Loucy (cell line): ENCODE measurements around the gene OR51B6.
"Not testable (repeated sequence)": the region's sequence is repeated elsewhere in the genome, so short reads cannot be mapped to it uniquely, and the experiment has no call there.

ENCODE experiments used
- H2AFZ ChIP-seq: fragments of 200-600 bp; sonication (generic); 2 replicates; pipeline ENCODE4 v1.6.0; 2016; ENCODE audit warnings: antibody characterized with exemption, mild to moderate bottlenecking, low read length, moderate library complexity
- H3F3A ChIP-seq: fragments of 200-600 bp; 2 replicates; pipeline ENCODE4 v1.6.0; 2016; ENCODE audit warnings: antibody characterized with exemption, low read depth, mild to moderate bottlenecking
- H3K27me3 ChIP-seq: fragments of 200-600 bp; sonication (generic); 2 replicates; pipeline ENCODE4 v1.6.1; 2014; ENCODE audit warnings: low read length, mild to moderate bottlenecking; ENCODE audit not compliant: insufficient read depth, poor library complexity, severe bottlenecking
- H3K36me3 ChIP-seq: fragments of 200-600 bp; sonication (generic); 2 replicates; pipeline ENCODE4 v1.6.1; 2016; ENCODE audit warnings: low read length; ENCODE audit not compliant: insufficient read depth
- H3K4me1 ChIP-seq: fragments of 200-600 bp; sonication (generic); 2 replicates; pipeline ENCODE4 v1.5.1; 2014; ENCODE audit warnings: low read length, mild to moderate bottlenecking; ENCODE audit not compliant: insufficient read depth, poor library complexity, severe bottlenecking
- H3K4me2 ChIP-seq: fragments of 200-600 bp; sonication (generic); 2 replicates; pipeline ENCODE4 v1.6.0; 2014; ENCODE audit warnings: antibody characterized with exemption, low read length, low read depth, mild to moderate bottlenecking; ENCODE audit not compliant: poor library complexity, severe bottlenecking
- H3K4me3 ChIP-seq: fragments of 200-600 bp; sonication (generic); 2 replicates; pipeline ENCODE4 v1.5.1; 2014; ENCODE audit warnings: low read length, mild to moderate bottlenecking, mixed read lengths; ENCODE audit not compliant: poor library complexity, severe bottlenecking
- H3K79me2 ChIP-seq: fragments of 200-600 bp; sonication (generic); 2 replicates; pipeline ENCODE4 v1.6.1; 2014; ENCODE audit warnings: low read length; ENCODE audit not compliant: insufficient read depth
- H3K9ac ChIP-seq: fragments of 200-600 bp; sonication (generic); 2 replicates; pipeline ENCODE4 v1.6.0; 2014; ENCODE audit warnings: mild to moderate bottlenecking, low read depth, low read length, moderate library complexity; ENCODE audit not compliant: poor library complexity, severe bottlenecking
- H3K9me2 ChIP-seq: fragments of 200-600 bp; sonication (generic); replicated peaks from 2 replicates; pipeline ENCODE4 v1.6.1; 2016; ENCODE audit warnings: low read depth, low read length, mixed read lengths
- H3K9me3 ChIP-seq: fragments of 200-600 bp; sonication (generic); 2 replicates; pipeline ENCODE4 v1.6.1; 2014; ENCODE audit warnings: mild to moderate bottlenecking, antibody characterized with exemption, low read length, low read depth; ENCODE audit not compliant: insufficient read depth
- H4K20me1 ChIP-seq: fragments of 200-600 bp; sonication (generic); 2 replicates; pipeline ENCODE4 v1.6.0; 2014; ENCODE audit warnings: antibody characterized with exemption, low read length, mild to moderate bottlenecking; ENCODE audit not compliant: insufficient read depth, poor library complexity, severe bottlenecking
- EZH2phosphoT487 ChIP-seq: fragments of 200-600 bp; IDR thresholded peaks from 2 replicates; pipeline ENCODE4 v1.6.1; 2018; ENCODE audit warnings: antibody characterized with exemption, mild to moderate bottlenecking, moderate library complexity, borderline replicate concordance
- TF ChIP-seq, protein P1 (sequence below): fragments of 200-600 bp; sonication (generic); conservative IDR thresholded peaks from 2 replicates; pipeline ENCODE4 v1.5.1; 2014; ENCODE audit warnings: mild to moderate bottlenecking, antibody characterized with exemption, low read length

OR51B6 gene

DNA sequence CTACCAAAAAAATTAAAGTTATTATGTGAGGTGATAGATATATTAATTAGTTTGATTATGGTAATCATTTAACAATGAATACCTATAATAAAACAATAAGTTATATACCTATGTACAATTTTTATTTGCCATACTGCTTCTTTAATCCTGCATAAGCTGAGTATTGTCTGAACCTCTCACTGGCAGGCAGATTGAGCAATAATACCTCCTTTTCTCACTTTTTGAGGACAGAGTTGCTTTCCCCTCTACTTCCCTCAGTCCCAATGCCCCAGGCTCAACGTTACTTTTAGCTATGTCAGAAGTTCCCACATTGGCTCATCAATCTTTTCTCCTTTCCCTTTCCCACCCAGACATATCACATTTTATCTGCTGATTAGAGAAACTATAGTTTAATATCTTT lies 1.8 kb upstream of the OR51B6 start:
- no peaks in the 10 kb centered on the region for H3K27me3 ChIP-seq
- no peaks in the 10 kb centered on the region for H3K79me2 ChIP-seq
- H3K36me3 ChIP-seq = no peaks in the 10 kb centered on the region
- no peak overlapping the region for H2AFZ ChIP-seq
- no peaks in the 10 kb centered on the region for H3K9me2 ChIP-seq
- TF ChIP-seq EZH2phosphoT487 = no peak
- TF ChIP-seq, protein P1, sequence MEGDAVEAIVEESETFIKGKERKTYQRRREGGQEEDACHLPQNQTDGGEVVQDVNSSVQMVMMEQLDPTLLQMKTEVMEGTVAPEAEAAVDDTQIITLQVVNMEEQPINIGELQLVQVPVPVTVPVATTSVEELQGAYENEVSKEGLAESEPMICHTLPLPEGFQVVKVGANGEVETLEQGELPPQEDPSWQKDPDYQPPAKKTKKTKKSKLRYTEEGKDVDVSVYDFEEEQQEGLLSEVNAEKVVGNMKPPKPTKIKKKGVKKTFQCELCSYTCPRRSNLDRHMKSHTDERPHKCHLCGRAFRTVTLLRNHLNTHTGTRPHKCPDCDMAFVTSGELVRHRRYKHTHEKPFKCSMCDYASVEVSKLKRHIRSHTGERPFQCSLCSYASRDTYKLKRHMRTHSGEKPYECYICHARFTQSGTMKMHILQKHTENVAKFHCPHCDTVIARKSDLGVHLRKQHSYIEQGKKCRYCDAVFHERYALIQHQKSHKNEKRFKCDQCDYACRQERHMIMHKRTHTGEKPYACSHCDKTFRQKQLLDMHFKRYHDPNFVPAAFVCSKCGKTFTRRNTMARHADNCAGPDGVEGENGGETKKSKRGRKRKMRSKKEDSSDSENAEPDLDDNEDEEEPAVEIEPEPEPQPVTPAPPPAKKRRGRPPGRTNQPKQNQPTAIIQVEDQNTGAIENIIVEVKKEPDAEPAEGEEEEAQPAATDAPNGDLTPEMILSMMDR = no peak
- no peaks in the 10 kb centered on the region for H3K9me3 ChIP-seq
- H4K20me1 ChIP-seq = no peaks in the 10 kb centered on the region
- no peak overlapping the region for H3K4me3 ChIP-seq
- H3K4me2 ChIP-seq = no peak overlapping the region
- no peaks in the 10 kb centered on the region for H3K4me1 ChIP-seq
- no peaks in the 10 kb centered on the region for H3F3A ChIP-seq
- H3K9ac ChIP-seq = no peak overlapping the region

DNA sequence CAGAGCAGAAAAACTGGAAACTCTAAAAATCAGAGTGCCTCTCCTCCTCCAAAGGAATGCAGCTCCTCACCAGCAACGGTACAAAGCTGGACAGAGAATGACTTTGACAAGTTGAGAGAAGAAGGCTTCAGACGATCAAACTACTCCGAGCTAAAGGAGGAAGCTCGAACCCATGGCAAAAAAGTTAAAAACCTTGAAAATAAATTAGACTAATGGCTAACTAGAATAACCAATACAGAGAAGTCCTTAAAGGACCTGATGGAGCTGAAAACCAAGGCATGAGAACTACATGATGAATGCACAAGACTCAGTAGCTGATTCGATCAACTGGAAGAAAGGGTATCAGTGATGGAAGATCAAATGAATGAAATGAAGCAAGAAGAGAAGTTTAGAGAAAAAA lies 4.7 kb downstream of the OR51B6 start:
- not testable (repeated sequence) for H3K9ac ChIP-seq, H3K79me2 ChIP-seq, H3K4me1 ChIP-seq, H3K9me2 ChIP-seq, H3K4me2 ChIP-seq, H3K36me3 ChIP-seq, H3F3A ChIP-seq, H3K27me3 ChIP-seq, H4K20me1 ChIP-seq, H2AFZ ChIP-seq, H3K9me3 ChIP-seq, H3K4me3 ChIP-seq

DNA sequence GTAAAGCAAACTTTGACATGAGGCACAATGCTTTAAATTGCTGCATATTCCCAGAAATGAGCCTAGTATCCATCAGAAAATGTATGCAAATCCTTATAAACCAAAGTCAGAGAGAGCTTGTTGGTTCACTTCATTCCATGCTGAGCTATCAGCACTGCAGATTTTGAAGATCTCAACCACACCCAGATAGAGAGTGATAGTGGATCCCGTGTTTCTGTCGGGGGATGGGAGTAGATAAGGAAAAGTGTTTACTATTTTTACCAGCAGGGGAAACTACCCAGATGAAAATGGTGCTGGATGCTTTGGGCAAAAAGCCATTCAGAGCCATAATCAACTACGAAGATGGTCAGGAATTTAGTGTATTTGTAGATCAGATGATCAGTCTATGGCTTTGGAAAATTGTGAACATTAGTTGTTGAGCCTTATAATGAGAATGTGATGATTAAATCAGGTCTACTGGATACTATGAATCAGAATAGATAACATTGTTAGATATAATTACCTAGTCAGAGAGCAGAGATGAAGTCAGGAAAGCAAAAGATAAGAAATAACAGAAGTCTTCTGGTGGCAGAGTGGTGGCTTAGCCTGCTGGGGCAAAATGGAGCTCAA lies 10.8 kb downstream of the OR51B6 start:
- Histone ChIP-seq H4K20me1 (no peaks in the 10 kb centered on the region), H3K9me3 (no peaks in the 10 kb centered on the region), H2AFZ (no peak overlapping the region), H3K4me3 (no peak overlapping the region), H3K9me2 (no peaks in the 10 kb centered on the region), H3K79me2 (no peaks in the 10 kb centered on the region), H3K4me1 (no peaks in the 10 kb centered on the region), H3F3A (no peaks in the 10 kb centered on the region), H3K9ac (no peak overlapping the region), H3K27me3 (no peaks in the 10 kb centered on the region), H3K36me3 (no peaks in the 10 kb centered on the region), H3K4me2 (no peak overlapping the region)
- no peak for TF ChIP-seq EZH2phosphoT487
- TF ChIP-seq, protein P1 = no peak

DNA sequence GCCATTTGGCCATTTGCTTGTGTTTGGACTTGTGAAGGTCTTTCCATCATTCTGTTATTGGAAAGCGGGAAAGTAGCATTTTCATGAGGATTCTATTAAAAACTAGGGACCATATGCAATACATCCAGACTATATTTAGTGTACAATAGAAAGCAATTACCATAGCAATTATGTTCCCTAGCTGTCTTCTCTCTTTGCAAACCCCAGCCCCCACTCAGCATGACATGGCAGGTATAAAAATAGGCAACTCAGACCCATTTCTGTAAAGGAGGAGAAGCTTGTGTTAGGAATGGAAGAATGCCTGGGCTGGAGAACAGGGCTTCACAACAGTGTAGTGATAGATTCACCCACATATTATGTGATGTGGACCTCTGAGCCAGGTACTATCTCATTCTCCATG lies 12.4 kb downstream of the OR51B6 start:
- no peaks in the 10 kb centered on the region for H3K9me3 ChIP-seq
- no peak overlapping the region for H3K4me2 ChIP-seq
- no peaks in the 10 kb centered on the region for H3K4me1 ChIP-seq
- no peak overlapping the region for H2AFZ ChIP-seq
- H3K36me3 ChIP-seq = no peaks in the 10 kb centered on the region
- no peak overlapping the region for H3K9ac ChIP-seq
- no peak overlapping the region for H3K4me3 ChIP-seq
- H3F3A ChIP-seq = no peaks in the 10 kb centered on the region
- H4K20me1 ChIP-seq = no peaks in the 10 kb centered on the region
- H3K27me3 ChIP-seq = no peaks in the 10 kb centered on the region
- no peaks in the 10 kb centered on the region for H3K9me2 ChIP-seq
- H3K79me2 ChIP-seq = no peaks in the 10 kb centered on the region
- no peak for TF ChIP-seq EZH2phosphoT487
- TF ChIP-seq, protein P1 = no peak
